H9 (cell line): ENCODE results near the gene L1CAM. TPM values are rescaled to one million over a fixed set of nuclear protein-coding genes. Genes with fewer than 3 reads are reported as not detected.

Source experiments
- DNase-seq: peaks from one replicate; pipeline ENCODE4 v3.0.0-alpha.2; 2017
- H2AFZ ChIP-seq: one replicate; pipeline ENCODE4 v1.6.1; 2013; ENCODE audit warnings: mild to moderate bottlenecking, low read length, control low read depth, moderate library complexity
- H2AK5ac ChIP-seq: 2 replicates; pipeline ENCODE4 v1.6.1; 2013; ENCODE audit warnings: low read length, control low read depth, mixed read lengths; ENCODE audit not compliant: insufficient read length
- H2BK120ac ChIP-seq: one replicate; pipeline ENCODE4 v1.6.1; 2013; ENCODE audit warnings: low read depth, mild to moderate bottlenecking, low read length, control low read depth, inconsistent platforms; ENCODE audit not compliant: poor library complexity, severe bottlenecking
- H2BK12ac ChIP-seq: 2 replicates; pipeline ENCODE4 v1.6.1; 2013; ENCODE audit warnings: low read length, control low read depth, mixed read lengths, low read depth; ENCODE audit not compliant: insufficient read length
- H2BK15ac ChIP-seq: 2 replicates; pipeline ENCODE4 v1.6.1; 2013; ENCODE audit warnings: low read depth, low read length, control low read depth
- H2BK20ac ChIP-seq: one replicate; pipeline ENCODE4 v1.6.1; 2013; ENCODE audit warnings: low read depth, mild to moderate bottlenecking, low read length, control low read depth, inconsistent platforms; ENCODE audit not compliant: poor library complexity, severe bottlenecking
- H2BK5ac ChIP-seq: 2 replicates; pipeline ENCODE4 v1.6.1; 2013; ENCODE audit warnings: low read length, control low read depth, mixed read lengths; ENCODE audit not compliant: insufficient read length
- H3K14ac ChIP-seq: 2 replicates; pipeline ENCODE4 v1.6.1; 2013; ENCODE audit warnings: low read length, control low read depth; ENCODE audit not compliant: insufficient read depth
- H3K18ac ChIP-seq: 2 replicates; pipeline ENCODE4 v1.6.1; 2013; ENCODE audit warnings: low read depth, mild to moderate bottlenecking, mixed read lengths, low read length, control low read depth; ENCODE audit not compliant: insufficient read length
- H3K23ac ChIP-seq: 2 replicates; pipeline ENCODE4 v1.6.1; 2013; ENCODE audit warnings: low read length, control low read depth, mixed read lengths, low read depth; ENCODE audit not compliant: insufficient read length
- H3K23me2 ChIP-seq: 2 replicates; pipeline ENCODE4 v1.6.1; 2013; ENCODE audit warnings: low read depth, mild to moderate bottlenecking, mixed read lengths, low read length, control low read depth; ENCODE audit not compliant: insufficient read length, poor library complexity, severe bottlenecking
- H3K27ac ChIP-seq: 2 replicates; pipeline ENCODE4 v1.5.1; 2013; ENCODE audit warnings: low read length, control low read depth, mixed read lengths, low read depth; ENCODE audit not compliant: insufficient read length
- H3K27me3 ChIP-seq: 2 replicates; pipeline ENCODE4 v1.6.1; 2013; ENCODE audit warnings: low read length, control low read depth, inconsistent platforms; ENCODE audit not compliant: insufficient read depth
- H3K4ac ChIP-seq: 2 replicates; pipeline ENCODE4 v1.6.1; 2013; ENCODE audit warnings: low read depth, mild to moderate bottlenecking, control low read depth, inconsistent platforms, low read length, moderate library complexity
- H3K4me1 ChIP-seq: 2 replicates; pipeline ENCODE4 v1.6.1; 2013; ENCODE audit warnings: low read length, control low read depth, inconsistent platforms; ENCODE audit not compliant: insufficient read depth
- H3K4me2 ChIP-seq: 2 replicates; pipeline ENCODE4 v1.6.1; 2013; ENCODE audit warnings: low read length, control low read depth, mixed read lengths; ENCODE audit not compliant: insufficient read length, insufficient read depth
- H3K56ac ChIP-seq: 2 replicates; pipeline ENCODE4 v1.6.1; 2013; ENCODE audit warnings: low read depth, mild to moderate bottlenecking, mixed read lengths, low read length, control low read depth; ENCODE audit not compliant: insufficient read length
- H3K79me1 ChIP-seq: 2 replicates; pipeline ENCODE4 v1.6.1; 2013; ENCODE audit warnings: low read depth, mild to moderate bottlenecking, moderate library complexity, low read length, control low read depth, inconsistent platforms; ENCODE audit not compliant: insufficient read depth, poor library complexity, severe bottlenecking
- H3K79me2 ChIP-seq: 2 replicates; pipeline ENCODE4 v1.6.1; 2013; ENCODE audit warnings: low read length, control low read depth, inconsistent platforms; ENCODE audit not compliant: insufficient read depth
- H3K9ac ChIP-seq: 2 replicates; pipeline ENCODE4 v1.6.1; 2013; ENCODE audit warnings: low read length, control low read depth, mixed read lengths; ENCODE audit not compliant: insufficient read length; ENCODE audit errors: extremely low read depth
- H3K9me3 ChIP-seq: one replicate; pipeline ENCODE4 v1.6.1; 2013; ENCODE audit warnings: low read depth, low read length, inconsistent platforms; ENCODE audit not compliant: control insufficient read depth
- H3T11ph ChIP-seq: one replicate; pipeline ENCODE4 v1.6.1; 2013; ENCODE audit warnings: mild to moderate bottlenecking, low read length, control low read depth, inconsistent platforms
- H4K20me1 ChIP-seq: one replicate; pipeline ENCODE4 v1.6.1; 2013; ENCODE audit not compliant: control insufficient read depth, insufficient read length, insufficient read depth
- H4K5ac ChIP-seq: 2 replicates; pipeline ENCODE4 v1.6.1; 2013; ENCODE audit warnings: low read depth, mild to moderate bottlenecking, mixed read lengths, low read length, control low read depth; ENCODE audit not compliant: insufficient read length
- H4K8ac ChIP-seq: replicated peaks from 2 replicates; pipeline ENCODE4 v1.6.1; 2013; ENCODE audit warnings: low read length, control low read depth, mixed read lengths, low read depth; ENCODE audit not compliant: insufficient read length
- H4K91ac ChIP-seq: 2 replicates; pipeline ENCODE4 v1.6.1; 2013; ENCODE audit warnings: low read depth, mild to moderate bottlenecking, moderate library complexity, mixed read lengths, low read length, control low read depth; ENCODE audit not compliant: insufficient read length
- H3K27ac Mint-ChIP-seq, 3 experiments: 2 replicates in 2 of 3; 3 replicates in 1 of 3; pipeline ENCODE4 v1.8.0; 2020 to 2021; ENCODE audit warnings: mixed read lengths in 3 of 3, mild to moderate bottlenecking in 1 of 3, moderate library complexity in 1 of 3
- H3K27me3 Mint-ChIP-seq: 2 replicates; pipeline ENCODE4 v1.8.0; 2021; ENCODE audit warnings: low read depth, mild to moderate bottlenecking, moderate library complexity, mixed read lengths
- H3K36me3 Mint-ChIP-seq, 3 experiments: 2 replicates in 2 of 3; 3 replicates in 1 of 3; pipeline ENCODE4 v1.8.0; 2020 to 2021; ENCODE audit warnings: low read depth in 3 of 3, mixed read lengths in 3 of 3; ENCODE audit not compliant: insufficient read depth in 1 of 3
- H3K4me1 Mint-ChIP-seq, 2 experiments: 2 replicates each; pipeline ENCODE4 v1.8.0; 2020; ENCODE audit warnings: mixed read lengths in 2 of 2
- H3K4me3 Mint-ChIP-seq, 2 experiments: 2 replicates in 1 of 2; 3 replicates in 1 of 2; pipeline ENCODE4 v1.8.0; 2020 to 2021; ENCODE audit warnings: mild to moderate bottlenecking in 2 of 2, mixed read lengths in 2 of 2, moderate library complexity in 1 of 2
- H3K9me3 Mint-ChIP-seq, 2 experiments: 2 replicates in 1 of 2; 3 replicates in 1 of 2; pipeline ENCODE4 v1.8.0; 2020; ENCODE audit warnings: mild to moderate bottlenecking in 2 of 2, mixed read lengths in 2 of 2, moderate library complexity in 1 of 2
- CTCF ChIP-seq: fragments of 200-600 bp; sonication (generic); conservative IDR thresholded peaks from 3 replicates; pipeline ENCODE4 v1.8.0; 2021; ENCODE audit warnings: antibody characterized with exemption, mild to moderate bottlenecking
- WGBS: extraction: QIAGEN DNeasy Blood & Tissue Kit; methylation state at CpG from one replicate; pipeline ENCODE4 v1.1.7; 2013; ENCODE audit warnings: missing lambda C conversion rate, low lambda C conversion rate, mixed read lengths; ENCODE audit not compliant: insufficient read length; ENCODE audit errors: extremely low coverage; 5-methylcytosine and 5-hydroxymethylcytosine counted together
- total RNA-seq: library from RNA; stranded (reverse); gene quantifications from 2 replicates; pipeline ENCODE4 v1.2.1, GENCODE V29; 2021

Gene L1CAM
- total RNA-seq, 1 experiment from 2014 or later = 22.7 TPM

- H4K20me1 ChIP-seq = no peaks in the 10 kb centered on the region
- Mint-ChIP-seq H3K4me3 (peak overlapping the region in 1 of 2 experiments; percentile 32; a peak in 1 of 5 replicates), H3K36me3 (peaks cover 15 to 24% (median 17%) of the 10 kb centered on the region in 3 experiments), H3K27me3 (no peaks in the 10 kb centered on the region; the same call in 1 of the 2 replicates), H3K27ac (peak overlapping the region in 1 of 3 experiments; percentile 31; a peak in 1 of 7 replicates), H3K9me3 (peaks cover 61 to 73% of the 10 kb centered on the region in 2 experiments), H3K4me1 (peaks cover 36 to 39% of the 10 kb centered on the region in 2 experiments)
- H2BK120ac ChIP-seq = no peak overlapping the region
- peaks cover 3% of the 10 kb centered on the region; the same call in 1 of the 2 replicates for H3K4me1 ChIP-seq
- H3K27me3 ChIP-seq = no peaks in the 10 kb centered on the region
- H3T11ph ChIP-seq = no peak overlapping the region
- H3K79me2 ChIP-seq = peaks cover 45% of the 10 kb centered on the region; the same call in 1 of the 2 replicates
- H2BK5ac ChIP-seq = no peak overlapping the region
- WGBS = no CpG with 5 or more reads among the region's 8 CpGs
- no peak overlapping the region for H2BK15ac ChIP-seq
- no peak overlapping the region for H3K4me2 ChIP-seq
- no peak overlapping the region for H3K56ac ChIP-seq
- H3K9me3 ChIP-seq = peaks cover 10% of the 10 kb centered on the region
- H3K23me2 ChIP-seq = peaks cover 5% of the 10 kb centered on the region
- H2BK12ac ChIP-seq = no peak overlapping the region
- no peak overlapping the region for H4K91ac ChIP-seq
- no peak overlapping the region for H4K5ac ChIP-seq
- H2BK20ac ChIP-seq = no peak overlapping the region
- H4K8ac ChIP-seq = no peak overlapping the region
- no peak overlapping the region for H3K23ac ChIP-seq
- no peak overlapping the region for H2AK5ac ChIP-seq
- H2AFZ ChIP-seq = no peak overlapping the region
- no peak overlapping the region for H3K18ac ChIP-seq
- H3K4ac ChIP-seq = no peak overlapping the region
- TF ChIP-seq CTCF = no peak
- H3K79me1 ChIP-seq = no peaks in the 10 kb centered on the region
- H3K27ac ChIP-seq = no peak overlapping the region
- H3K9ac ChIP-seq = no peak overlapping the region
- no peak overlapping the region for H3K14ac ChIP-seq
- DNase-seq = no peak
Measured at GRCh38 chrX:153825042-153825441, 60.9 kb downstream of the L1CAM start.
